ENCODE results near the gene DCDC2C.

The DCDC2C gene

GRCh38 chr2:3747032-3747654 is 43.8 kb downstream of the DCDC2C start:
- DNase-seq: no peak

- no peak for DNase-seq
Observed at GRCh38 chr2:3747826-3748225, 44.5 kb downstream of the DCDC2C start.

- no peak for DNase-seq
Observed at GRCh38 chr2:3749201-3749600, 45.8 kb downstream of the DCDC2C start.

GRCh38 chr2:3751251-3751650 is 47.9 kb downstream of the DCDC2C start:
- DNase-seq: no peak

GRCh38 chr2:3751806-3752205 is 48.4 kb downstream of the DCDC2C start:
- DNase-seq: no peak

- no peak for DNase-seq
Observed at GRCh38 chr2:3752376-3752775, 49.0 kb downstream of the DCDC2C start.

- DNase-seq: no peak
Observed at GRCh38 chr2:3753561-3753960, 50.2 kb downstream of the DCDC2C start.

GRCh38 chr2:3754280-3754679 is 50.9 kb downstream of the DCDC2C start:
- DNase-seq: no peak

GRCh38 chr2:3754795-3755194 is 51.4 kb downstream of the DCDC2C start:
- DNase-seq: no peak

- DNase-seq: no peak
Observed at GRCh38 chr2:3755277-3755676, 51.9 kb downstream of the DCDC2C start.

GRCh38 chr2:3756306-3756705 is 52.9 kb downstream of the DCDC2C start:
- no peak for DNase-seq

GRCh38 chr2:3758906-3759305 is 55.5 kb downstream of the DCDC2C start:
- DNase-seq: no peak

GRCh38 chr2:3759331-3759730 is 56.0 kb downstream of the DCDC2C start:
- DNase-seq: no peak

GRCh38 chr2:3759761-3760160 is 56.4 kb downstream of the DCDC2C start:
- no peak for DNase-seq

- DNase-seq: no peak
Observed at GRCh38 chr2:3761272-3761671, 57.9 kb downstream of the DCDC2C start.

GRCh38 chr2:3762771-3763447 is 59.5 kb downstream of the DCDC2C start:
- DNase-seq: no peak

- DNase-seq: no peak
Observed at GRCh38 chr2:3766824-3767223, 63.4 kb downstream of the DCDC2C start.

GRCh38 chr2:3768960-3769765 is 65.8 kb downstream of the DCDC2C start:
- DNase-seq: no peak

- no peak for DNase-seq
Observed at GRCh38 chr2:3769766-3770165, 66.4 kb downstream of the DCDC2C start.

GRCh38 chr2:3770724-3771415 is 67.5 kb downstream of the DCDC2C start:
- DNase-seq: no peak

- DNase-seq: no peak
Observed at GRCh38 chr2:3771576-3771975, 68.2 kb downstream of the DCDC2C start.

GRCh38 chr2:3774336-3774735 is 71.0 kb downstream of the DCDC2C start:
- DNase-seq: no peak

- no peak for DNase-seq
Observed at GRCh38 chr2:3776311-3776710, 72.9 kb downstream of the DCDC2C start.

Measured in activated CD4-positive, alpha-beta T cell treated with anti-CD3 and anti-CD28 coated beads, Interleukin-10, Interleukin-2, amounts not matched to agents 100 ng/mL and 50 ng/mL, durations not matched to agents 16 hours and 8 hours (primary cell).